DOHH2 (cell line): ENCODE data around the gene WDFY2.

ENCODE experiments used
- H3F3A ChIP-seq: fragments of 200-600 bp; sonication (generic), shearing (Covaris generic); 2 replicates; pipeline ENCODE4 v1.6.0; 2016; ENCODE audit warnings: antibody characterized with exemption, mild to moderate bottlenecking; ENCODE audit not compliant: control insufficient read depth, insufficient read depth
- H3K27ac ChIP-seq: fragments of 200-600 bp; sonication (generic); 2 replicates; pipeline ENCODE4 v1.5.1; 2014; ENCODE audit warnings: low read depth, mild to moderate bottlenecking, low read length, moderate library complexity
- H3K27me3 ChIP-seq: fragments of 200-600 bp; sonication (generic); 2 replicates; pipeline ENCODE4 v1.6.1; 2014; ENCODE audit warnings: mild to moderate bottlenecking, low read length, mixed read lengths; ENCODE audit not compliant: control insufficient read depth
- H3K36me3 ChIP-seq: fragments of 200-600 bp; sonication (generic); 2 replicates; pipeline ENCODE4 v1.6.1; 2014; ENCODE audit warnings: mild to moderate bottlenecking, low read length, moderate library complexity, mixed read lengths; ENCODE audit not compliant: control insufficient read depth
- H3K4me1 ChIP-seq: fragments of 200-600 bp; sonication (generic); 2 replicates; pipeline ENCODE4 v1.6.1; 2014; ENCODE audit warnings: mild to moderate bottlenecking, low read length, mixed read lengths; ENCODE audit not compliant: control insufficient read depth
- H3K4me2 ChIP-seq: fragments of 200-600 bp; sonication (generic); 2 replicates; pipeline ENCODE4 v1.6.0; 2014; ENCODE audit warnings: mild to moderate bottlenecking, low read length, moderate library complexity
- H3K4me3 ChIP-seq: fragments of 200-600 bp; sonication (generic); 2 replicates; pipeline ENCODE4 v1.5.1; 2014; ENCODE audit warnings: mild to moderate bottlenecking, low read length, mixed read lengths
- H3K79me2 ChIP-seq: fragments of 200-600 bp; sonication (generic); 2 replicates; pipeline ENCODE4 v1.6.1; 2014; ENCODE audit warnings: mild to moderate bottlenecking, low read length, mixed read lengths; ENCODE audit not compliant: control insufficient read depth
- H3K9me2 ChIP-seq: fragments of 200-600 bp; sonication (generic); replicated peaks from 2 replicates; pipeline ENCODE4 v1.6.1; 2014; ENCODE audit warnings: mild to moderate bottlenecking, low read length, mixed read lengths; ENCODE audit not compliant: control insufficient read depth
- H3K9me3 ChIP-seq: fragments of 200-600 bp; sonication (generic); 2 replicates; pipeline ENCODE4 v1.6.1; 2014; ENCODE audit warnings: antibody characterized with exemption, low read length, mixed read lengths; ENCODE audit not compliant: control insufficient read depth, insufficient read depth
- H4K20me1 ChIP-seq: fragments of 200-600 bp; sonication (generic); 2 replicates; pipeline ENCODE4 v1.6.0; 2014; ENCODE audit warnings: low read depth, mild to moderate bottlenecking, antibody characterized with exemption, low read length, moderate library complexity; ENCODE audit not compliant: control insufficient read depth, insufficient read depth
- EZH2phosphoT487 ChIP-seq: fragments of 200-600 bp; sonication (generic); IDR thresholded peaks from 2 replicates; pipeline ENCODE4 v1.6.1; 2017; ENCODE audit warnings: borderline replicate concordance, mild to moderate bottlenecking, antibody characterized with exemption, low read length, moderate library complexity, mixed read lengths
- TF ChIP-seq, protein P1 (sequence below): fragments of 200-600 bp; sonication (generic); IDR thresholded peaks from one replicate; pipeline ENCODE4 v1.5.1; 2014; ENCODE audit warnings: antibody characterized with exemption, mild to moderate bottlenecking, low read depth, low read length; ENCODE audit not compliant: poor library complexity, severe bottlenecking

Gene WDFY2

DNA sequence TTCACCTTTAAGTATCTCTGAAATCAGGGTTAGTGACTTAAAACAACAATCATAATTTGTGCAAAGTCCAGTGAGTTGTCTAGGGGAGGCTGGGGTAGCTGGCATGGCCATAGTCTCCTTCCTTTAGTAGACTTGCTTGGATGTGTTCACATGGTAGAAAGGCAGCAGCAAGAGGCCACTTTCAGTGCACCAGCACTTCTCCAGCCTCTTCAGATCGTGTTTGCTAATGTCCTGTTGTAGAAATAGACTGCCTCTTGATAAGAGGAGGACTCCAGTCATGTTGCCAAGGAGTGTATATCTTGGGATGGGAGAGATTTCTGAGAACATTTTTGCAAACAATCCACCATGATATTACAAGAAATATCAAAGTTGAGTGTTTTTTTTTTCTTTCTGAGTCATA lies 22.9 kb downstream of the WDFY2 start:
- no peaks in the 10 kb centered on the region for H3K27me3 ChIP-seq
- no peak for TF ChIP-seq EZH2phosphoT487
- TF ChIP-seq, protein P1, sequence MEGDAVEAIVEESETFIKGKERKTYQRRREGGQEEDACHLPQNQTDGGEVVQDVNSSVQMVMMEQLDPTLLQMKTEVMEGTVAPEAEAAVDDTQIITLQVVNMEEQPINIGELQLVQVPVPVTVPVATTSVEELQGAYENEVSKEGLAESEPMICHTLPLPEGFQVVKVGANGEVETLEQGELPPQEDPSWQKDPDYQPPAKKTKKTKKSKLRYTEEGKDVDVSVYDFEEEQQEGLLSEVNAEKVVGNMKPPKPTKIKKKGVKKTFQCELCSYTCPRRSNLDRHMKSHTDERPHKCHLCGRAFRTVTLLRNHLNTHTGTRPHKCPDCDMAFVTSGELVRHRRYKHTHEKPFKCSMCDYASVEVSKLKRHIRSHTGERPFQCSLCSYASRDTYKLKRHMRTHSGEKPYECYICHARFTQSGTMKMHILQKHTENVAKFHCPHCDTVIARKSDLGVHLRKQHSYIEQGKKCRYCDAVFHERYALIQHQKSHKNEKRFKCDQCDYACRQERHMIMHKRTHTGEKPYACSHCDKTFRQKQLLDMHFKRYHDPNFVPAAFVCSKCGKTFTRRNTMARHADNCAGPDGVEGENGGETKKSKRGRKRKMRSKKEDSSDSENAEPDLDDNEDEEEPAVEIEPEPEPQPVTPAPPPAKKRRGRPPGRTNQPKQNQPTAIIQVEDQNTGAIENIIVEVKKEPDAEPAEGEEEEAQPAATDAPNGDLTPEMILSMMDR, result no peak
- no peaks in the 10 kb centered on the region for H4K20me1 ChIP-seq
- no peaks in the 10 kb centered on the region for H3K36me3 ChIP-seq
- no peak overlapping the region for H3K4me3 ChIP-seq
- H3K4me1 ChIP-seq, result peaks cover 7% of the 10 kb centered on the region
- no peaks in the 10 kb centered on the region for H3K9me3 ChIP-seq
- H3K4me2 ChIP-seq, result no peak overlapping the region
- no peaks in the 10 kb centered on the region for H3F3A ChIP-seq
- no peaks in the 10 kb centered on the region for H3K9me2 ChIP-seq
- H3K27ac ChIP-seq, result no peak overlapping the region
- peaks cover 5% of the 10 kb centered on the region; the same call in 1 of the 2 replicates for H3K79me2 ChIP-seq

GRCh38 chr13:51608857-51609406 lies 24.7 kb downstream of the WDFY2 start:
- Histone ChIP-seq H3F3A (no peaks in the 10 kb centered on the region), H3K4me2 (no peak overlapping the region), H3K27ac (no peak overlapping the region), H4K20me1 (no peaks in the 10 kb centered on the region), H3K9me3 (no peaks in the 10 kb centered on the region), H3K4me1 (peaks cover 16% of the 10 kb centered on the region), H3K36me3 (no peaks in the 10 kb centered on the region), H3K79me2 (peaks cover 5% of the 10 kb centered on the region; the same call in 1 of the 2 replicates), H3K9me2 (no peaks in the 10 kb centered on the region), H3K27me3 (no peaks in the 10 kb centered on the region), H3K4me3 (no peak overlapping the region)
- TF ChIP-seq, protein P1, result no peak
- TF ChIP-seq EZH2phosphoT487, result no peak

DNA sequence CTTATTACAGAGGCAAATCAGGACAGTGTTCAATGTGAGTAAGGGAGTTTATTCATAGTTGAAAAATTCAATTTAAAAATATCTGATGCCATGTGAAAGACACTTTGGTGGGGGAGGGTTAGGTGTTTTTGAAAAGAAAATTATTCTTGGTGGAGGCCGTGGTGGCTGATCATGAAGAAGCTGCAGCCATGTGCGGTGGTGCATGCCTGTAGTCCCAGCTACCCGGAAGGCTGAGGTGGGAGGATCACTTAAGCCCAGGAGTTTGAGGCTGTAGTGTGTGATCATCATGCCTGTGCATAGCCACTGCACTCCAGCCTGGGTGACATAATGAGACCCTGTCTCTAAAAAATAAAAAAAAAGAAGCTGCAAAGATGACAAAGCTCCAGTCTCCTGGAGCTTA lies 28.6 kb downstream of the WDFY2 start:
- no peaks in the 10 kb centered on the region for H3K9me3 ChIP-seq
- no peaks in the 10 kb centered on the region for H3F3A ChIP-seq
- TF ChIP-seq, protein P1, result no peak
- TF ChIP-seq EZH2phosphoT487, result no peak
- H3K4me1 ChIP-seq, result peaks cover 25% of the 10 kb centered on the region
- no peaks in the 10 kb centered on the region for H3K27me3 ChIP-seq
- H4K20me1 ChIP-seq, result no peaks in the 10 kb centered on the region
- no peak overlapping the region for H3K4me3 ChIP-seq
- H3K9me2 ChIP-seq, result no peaks in the 10 kb centered on the region
- no peak overlapping the region for H3K27ac ChIP-seq
- H3K4me2 ChIP-seq, result no peak overlapping the region
- H3K79me2 ChIP-seq, result peaks cover 10% of the 10 kb centered on the region; the same call in 1 of the 2 replicates
- H3K36me3 ChIP-seq, result no peaks in the 10 kb centered on the region
